ENCODE data around the gene SUMO4.

- TF ChIP-seq, protein P1, sequence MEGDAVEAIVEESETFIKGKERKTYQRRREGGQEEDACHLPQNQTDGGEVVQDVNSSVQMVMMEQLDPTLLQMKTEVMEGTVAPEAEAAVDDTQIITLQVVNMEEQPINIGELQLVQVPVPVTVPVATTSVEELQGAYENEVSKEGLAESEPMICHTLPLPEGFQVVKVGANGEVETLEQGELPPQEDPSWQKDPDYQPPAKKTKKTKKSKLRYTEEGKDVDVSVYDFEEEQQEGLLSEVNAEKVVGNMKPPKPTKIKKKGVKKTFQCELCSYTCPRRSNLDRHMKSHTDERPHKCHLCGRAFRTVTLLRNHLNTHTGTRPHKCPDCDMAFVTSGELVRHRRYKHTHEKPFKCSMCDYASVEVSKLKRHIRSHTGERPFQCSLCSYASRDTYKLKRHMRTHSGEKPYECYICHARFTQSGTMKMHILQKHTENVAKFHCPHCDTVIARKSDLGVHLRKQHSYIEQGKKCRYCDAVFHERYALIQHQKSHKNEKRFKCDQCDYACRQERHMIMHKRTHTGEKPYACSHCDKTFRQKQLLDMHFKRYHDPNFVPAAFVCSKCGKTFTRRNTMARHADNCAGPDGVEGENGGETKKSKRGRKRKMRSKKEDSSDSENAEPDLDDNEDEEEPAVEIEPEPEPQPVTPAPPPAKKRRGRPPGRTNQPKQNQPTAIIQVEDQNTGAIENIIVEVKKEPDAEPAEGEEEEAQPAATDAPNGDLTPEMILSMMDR (IDR thresholded peaks at IDR 0.05) = no peak
- no peak for TF ChIP-seq EZH2 (IDR thresholded peaks at IDR 0.05; ENCODE audit: borderline replicate concordance, insufficient read depth, low read depth, low read length, poor library complexity, severe bottlenecking)
These were observed 33.7 kb upstream of the SUMO4 start for GRCh38 chr6:149366267-149366921.
